H4 (cell line): ENCODE data around the gene PLEKHH2. TPM values are rescaled to one million over a fixed set of nuclear protein-coding genes. Genes with fewer than 3 reads are reported as not detected.
A peak's percentile ranks its signal among the peaks of the same experiment; 100 is the strongest.

Experiments
- DNase-seq: peaks from one replicate; pipeline ENCODE4 v3.0.0-alpha.2; 2015; ENCODE audit warnings: low spot score
- total RNA-seq: library from RNA; depleted of rRNA; stranded (reverse); fragments of >200 nt; shearing (Covaris generic); gene quantifications from 2 replicates; pipeline ENCODE4 v1.2.3, GENCODE V29; 2014

Gene PLEKHH2
- total RNA-seq, 1 experiment from 2014 or later = 0.75 TPM

DNA sequence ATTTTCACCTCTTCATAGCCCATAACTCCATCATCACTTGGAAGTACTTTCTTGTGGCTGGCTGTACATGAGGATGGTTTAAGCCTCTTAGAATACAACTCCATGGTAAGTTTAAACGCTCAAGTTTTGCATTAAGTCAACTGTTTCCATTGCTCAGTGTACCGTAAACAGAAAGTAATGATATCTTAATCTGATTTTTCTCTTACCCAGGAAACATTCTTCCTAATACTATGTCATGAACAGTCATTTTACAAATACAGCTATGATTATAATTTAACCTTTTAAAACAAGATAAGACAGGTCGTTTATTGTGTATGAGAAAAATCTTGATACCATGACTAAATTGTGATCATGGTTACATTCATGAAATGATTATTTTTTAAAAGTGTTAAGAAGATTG is 125.2 kb downstream of the PLEKHH2 start:
- DNase-seq = no peak

GRCh38 chr2:43763091-43763490 is 126.0 kb downstream of the PLEKHH2 start:
- DNase-seq = no peak

DNA sequence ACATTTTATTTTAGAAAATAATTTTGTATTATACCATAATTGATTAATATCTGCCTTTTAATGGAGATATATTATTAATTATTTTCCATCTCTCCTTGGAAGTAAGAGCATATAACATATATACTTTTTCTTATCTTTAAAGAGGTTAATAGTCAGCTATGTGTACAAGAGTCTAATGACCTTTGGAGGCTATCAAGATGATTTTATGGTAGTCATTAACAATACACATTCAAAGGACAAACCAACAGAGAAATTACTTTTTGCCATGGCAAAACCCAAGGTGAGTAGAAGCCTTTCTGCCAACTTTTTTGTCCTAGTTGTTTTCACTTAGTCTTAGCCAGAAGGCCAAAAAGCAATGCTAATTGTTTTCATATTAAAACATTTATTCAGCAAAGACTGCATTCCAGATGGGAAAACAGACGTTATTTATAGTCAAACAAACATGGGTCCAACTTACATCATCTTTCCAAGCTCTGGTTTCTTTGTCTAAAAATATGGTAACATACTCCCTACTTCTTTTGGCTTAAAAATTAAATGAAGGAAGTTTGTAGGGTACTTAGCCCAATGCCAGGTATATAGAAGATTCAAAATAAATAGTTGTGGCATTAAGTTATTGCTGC is 127.1 kb downstream of the PLEKHH2 start:
- no peak for DNase-seq

- DNase-seq = no peak
Observed at GRCh38 chr2:43766006-43766405, 128.9 kb downstream of the PLEKHH2 start.

DNA sequence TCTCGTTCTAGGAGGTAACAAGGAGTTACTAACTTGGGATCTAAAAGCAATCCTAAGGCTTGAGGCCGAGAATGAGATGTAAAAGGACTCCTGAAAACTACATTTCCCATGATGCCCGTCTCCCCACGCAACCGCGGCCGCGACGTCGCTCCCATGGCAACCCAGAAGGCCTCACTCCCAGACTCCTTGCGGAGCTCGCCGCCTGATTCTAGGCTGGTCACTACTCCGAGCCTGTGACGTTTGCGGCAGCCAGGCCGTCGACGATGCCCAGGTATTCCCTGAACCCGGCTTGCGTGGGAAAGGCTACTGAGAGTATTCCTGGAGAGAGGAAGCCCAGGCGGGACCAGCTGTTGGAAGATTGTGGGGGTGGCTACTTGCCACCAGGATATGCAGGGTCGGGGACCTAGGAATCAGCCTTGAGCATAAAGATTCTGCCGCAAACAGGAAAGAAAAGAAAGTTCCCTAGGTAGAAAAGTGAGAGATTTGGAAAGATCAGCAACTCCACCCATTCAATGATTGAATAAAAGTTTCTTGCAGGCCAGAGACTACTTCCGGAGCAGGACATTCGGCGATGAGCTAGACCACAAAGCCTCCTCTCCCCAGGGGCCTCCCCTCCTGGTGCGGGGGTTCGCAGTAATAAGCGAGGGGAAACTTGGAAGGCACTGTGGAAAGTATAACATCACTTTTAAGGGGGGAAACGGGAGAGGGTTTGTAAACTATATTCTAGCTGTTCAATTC is 137.0 kb downstream of the PLEKHH2 start, which contains the start of gene DYNC2LI1:
Gene DYNC2LI1, plus strand, starts transcription at position 164 of the 738 bp plus-strand sequence. Its CDS starts 100 bp downstream, at position 264.
- peak; percentile 93 for DNase-seq

DNA sequence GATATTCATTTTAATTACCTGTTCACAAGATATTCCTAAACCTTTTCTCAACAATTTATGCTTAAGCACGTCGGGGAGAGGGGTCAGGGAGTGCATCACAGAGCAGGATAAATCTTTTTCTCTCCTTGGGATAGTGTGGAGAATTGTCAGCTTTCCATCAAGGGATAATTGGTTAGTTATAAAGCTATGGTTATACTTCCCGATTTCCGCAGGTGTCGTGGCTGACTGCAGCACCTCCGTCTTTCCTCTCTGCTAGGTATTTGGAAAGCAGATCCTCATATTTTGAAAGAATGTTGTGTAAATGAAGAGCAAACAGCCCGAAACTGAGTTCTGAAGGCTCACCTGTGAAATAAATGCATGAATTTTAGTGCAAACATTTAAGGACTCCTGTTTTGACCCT is 137.6 kb downstream of the PLEKHH2 start:
- no peak for DNase-seq

- no peak for DNase-seq
Observed at GRCh38 chr2:43776324-43776723, 139.3 kb downstream of the PLEKHH2 start.

GRCh38 chr2:43777306-43777926 is 140.4 kb downstream of the PLEKHH2 start:
- no peak for DNase-seq

DNA sequence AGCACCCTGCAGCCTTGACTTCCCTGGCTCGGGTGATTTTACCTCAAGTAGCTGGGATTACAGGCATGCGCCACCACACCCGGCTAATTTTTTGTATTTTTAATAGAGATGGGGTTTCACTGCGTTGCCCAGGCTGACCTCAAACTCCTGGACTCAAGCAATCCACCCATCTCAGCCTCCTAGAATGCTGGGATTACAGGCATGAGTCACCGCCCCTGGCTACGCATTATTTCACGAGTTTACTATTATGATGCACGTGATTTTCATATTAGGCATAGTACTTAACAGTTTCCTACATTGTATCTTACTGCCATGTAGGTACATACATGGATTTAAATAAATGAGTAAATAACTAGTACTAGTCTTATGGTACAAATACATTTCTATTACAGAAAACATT is 141.2 kb downstream of the PLEKHH2 start:
- DNase-seq = peak; percentile 49

GRCh38 chr2:43787895-43788294 is 150.8 kb downstream of the PLEKHH2 start:
- no peak for DNase-seq

DNA sequence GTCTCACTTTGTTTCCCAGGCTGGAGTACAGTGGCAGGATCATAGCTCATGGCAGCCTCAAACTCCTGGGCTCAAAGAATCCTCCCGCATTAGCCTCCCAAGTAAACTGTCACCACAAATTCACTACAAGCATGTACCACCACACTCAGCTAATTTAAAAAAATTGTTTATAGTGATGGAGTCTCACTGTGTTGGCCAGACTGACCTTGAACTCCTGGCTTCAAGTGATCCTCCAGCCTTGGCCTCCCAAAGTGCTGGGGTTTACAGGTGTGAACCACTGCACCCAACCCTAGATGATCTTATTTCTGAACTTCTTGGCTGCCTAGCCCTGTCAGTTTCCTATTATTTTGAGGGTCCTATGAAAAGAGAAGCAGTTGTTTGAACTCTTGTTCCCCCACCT is 151.6 kb downstream of the PLEKHH2 start:
- DNase-seq = no peak

- no peak for DNase-seq
Observed at GRCh38 chr2:43790147-43790546, 153.1 kb downstream of the PLEKHH2 start.

DNA sequence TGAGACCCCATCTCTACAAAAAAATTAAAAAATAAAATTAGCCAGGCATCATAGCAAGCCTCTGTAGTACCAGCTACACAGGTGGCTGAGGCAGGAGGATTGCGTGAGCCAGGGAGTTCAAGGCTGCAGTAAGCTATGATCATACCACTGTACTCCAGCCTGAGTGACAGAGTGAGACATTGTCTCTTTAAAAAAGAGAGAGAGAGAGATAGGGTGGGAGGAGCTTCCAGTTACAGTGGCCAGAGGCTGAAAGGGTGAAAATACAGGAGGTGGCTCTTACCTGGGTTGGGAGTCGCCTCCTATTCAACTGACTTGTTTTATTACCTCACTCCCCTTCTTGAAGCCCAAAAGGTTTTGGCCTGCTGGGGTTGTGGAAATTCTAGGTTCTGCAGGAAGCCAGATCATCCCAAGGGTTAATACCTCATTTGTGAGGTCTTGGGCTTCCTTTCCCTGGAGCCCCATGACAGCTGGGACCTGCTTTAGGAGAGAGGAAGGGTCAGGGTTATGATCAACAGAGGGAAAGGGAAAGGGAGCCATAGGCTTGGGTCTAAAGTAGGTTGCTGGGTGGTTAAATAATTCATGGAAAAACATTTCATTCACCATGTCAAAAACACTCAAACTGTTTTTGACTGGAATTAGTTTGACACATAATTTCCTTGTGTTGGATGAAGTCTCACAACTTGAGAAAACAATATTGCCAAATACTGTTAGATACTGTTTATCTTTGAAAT is 154.1 kb downstream of the PLEKHH2 start:
- no peak for DNase-seq

GRCh38 chr2:43792653-43793052 is 155.6 kb downstream of the PLEKHH2 start:
- no peak for DNase-seq

DNA sequence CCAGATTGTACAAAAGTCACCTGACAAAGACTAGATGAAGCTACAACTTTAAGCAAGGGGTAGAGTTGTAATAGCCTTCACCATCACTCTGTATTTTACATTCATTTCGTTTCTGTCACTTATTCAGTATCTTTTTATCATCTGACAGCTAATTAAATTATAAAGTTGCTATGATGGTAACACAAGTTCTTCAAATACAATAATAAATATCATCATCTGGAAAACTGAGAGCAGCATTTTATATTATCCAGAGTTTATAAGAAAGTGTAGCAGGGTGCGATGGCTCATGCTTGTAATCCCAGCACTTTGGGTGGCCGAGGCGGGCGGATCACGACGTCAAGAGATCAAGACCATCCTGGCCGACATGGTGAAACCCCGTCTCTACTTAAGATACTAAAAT is 157.9 kb downstream of the PLEKHH2 start:
- no peak for DNase-seq

DNA sequence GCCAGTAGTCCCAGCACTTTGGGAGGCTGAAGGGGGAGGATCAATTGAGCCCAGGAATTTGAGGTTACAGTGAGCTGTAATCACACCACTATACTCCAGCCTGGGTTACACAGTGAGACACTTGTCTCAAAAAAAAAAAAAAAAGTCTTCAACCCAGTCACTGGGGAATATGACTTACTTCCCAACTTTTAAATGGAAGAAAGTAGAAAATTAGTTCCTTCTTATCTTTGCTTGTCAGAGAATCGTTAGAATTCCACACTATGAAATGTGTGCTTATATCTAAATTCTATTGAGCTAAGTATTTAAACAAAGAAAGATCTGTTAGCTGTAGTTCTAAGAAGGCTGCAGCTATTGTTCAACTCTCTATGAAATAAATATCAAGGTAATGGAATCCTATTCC is 159.1 kb downstream of the PLEKHH2 start:
- DNase-seq = no peak

- no peak for DNase-seq
Observed at GRCh38 chr2:43798300-43798699, 161.2 kb downstream of the PLEKHH2 start.

DNA sequence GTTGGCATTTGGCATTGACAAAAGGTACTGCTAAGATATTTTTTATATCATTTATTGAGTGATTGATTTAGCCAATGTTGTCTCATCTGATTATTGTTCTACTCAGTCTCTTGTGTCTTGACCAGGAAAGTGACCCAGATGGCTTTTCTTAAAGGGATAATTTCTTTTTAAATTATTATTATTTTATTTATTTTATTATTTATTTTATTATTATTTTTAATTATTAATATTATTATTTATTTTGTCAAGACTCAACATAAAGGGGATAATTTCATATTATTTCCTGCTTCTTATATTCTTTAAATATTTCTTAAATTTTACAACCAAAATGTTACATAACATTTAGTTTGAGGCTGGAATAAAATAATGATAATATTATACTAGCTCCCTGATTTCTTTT is 163.8 kb downstream of the PLEKHH2 start:
- no peak for DNase-seq

- no peak for DNase-seq
Observed at GRCh38 chr2:43802135-43802534, 165.1 kb downstream of the PLEKHH2 start.

DNA sequence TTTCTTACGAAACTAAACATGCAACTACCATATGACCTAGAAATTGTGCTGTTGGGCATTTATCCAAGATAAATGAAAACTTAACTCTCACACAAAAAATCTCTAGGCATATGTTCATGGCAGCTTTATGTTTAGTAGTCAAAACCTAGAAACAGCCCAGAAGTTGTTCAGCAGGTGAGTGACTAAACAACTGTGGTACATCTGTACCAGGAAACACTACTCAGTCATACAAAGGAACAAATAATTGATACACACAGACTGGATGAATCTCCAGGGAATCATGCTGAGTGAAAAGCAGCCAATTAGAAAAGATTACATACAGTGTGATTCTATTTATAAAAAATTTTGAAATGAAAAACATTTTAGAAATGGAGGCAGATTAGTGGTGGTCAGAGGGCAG is 166.1 kb downstream of the PLEKHH2 start:
- no peak for DNase-seq

DNA sequence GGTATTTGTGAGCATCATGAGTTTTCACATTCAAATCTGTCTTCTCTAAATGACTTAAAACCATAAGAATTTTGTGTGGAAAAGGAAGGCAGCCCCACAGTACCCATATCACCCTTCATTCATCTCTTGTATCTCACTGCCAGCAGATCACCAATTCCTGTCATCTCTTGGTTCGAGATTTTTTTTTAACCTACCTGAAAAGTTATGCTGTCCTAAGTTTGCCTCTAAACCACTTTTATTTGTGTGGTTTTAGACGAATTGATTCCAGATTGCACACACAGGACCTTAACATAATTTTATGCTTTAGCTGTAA is 169.6 kb downstream of the PLEKHH2 start:
- no peak for DNase-seq

GRCh38 chr2:43810452-43810851 is 173.4 kb downstream of the PLEKHH2 start:
- no peak for DNase-seq

- DNase-seq = no peak
Observed at GRCh38 chr2:43810888-43811287, 173.8 kb downstream of the PLEKHH2 start.
